ENCODE results near the gene DOCK9.
"Not testable (repeated sequence)": the region's sequence is repeated elsewhere in the genome, so short reads cannot be mapped to it uniquely, and the experiment has no call there.

Gene DOCK9

GRCh38 chr13:98766697-98767096 lies 211.2 kb downstream of the DOCK9 start:
- Histone ChIP-seq H3K4me1 (ENCODE audit: insufficient read depth, low read length) (no peaks in the 10 kb centered on the region), H3K9ac (ENCODE audit: low read depth, low read length) (no peak overlapping the region), H3K9me3 (ENCODE audit: control insufficient read depth, insufficient read depth, low read length) (no peaks in the 10 kb centered on the region), H3K36me3 (ENCODE audit: insufficient read depth, low read length) (no peaks in the 10 kb centered on the region)

- no peaks in the 10 kb centered on the region for H3K9me3 ChIP-seq (ENCODE audit: control insufficient read depth, insufficient read depth, low read length)
- no peaks in the 10 kb centered on the region for H3K4me1 ChIP-seq (ENCODE audit: insufficient read depth, low read length)
- H3K36me3 ChIP-seq (ENCODE audit: insufficient read depth, low read length) = no peaks in the 10 kb centered on the region
- no peak overlapping the region for H3K9ac ChIP-seq (ENCODE audit: low read depth, low read length)
Observed at GRCh38 chr13:98765996-98766519, 211.8 kb downstream of the DOCK9 start.

- no peak overlapping the region for H3K9ac ChIP-seq (ENCODE audit: low read depth, low read length)
- no peaks in the 10 kb centered on the region for H3K36me3 ChIP-seq (ENCODE audit: insufficient read depth, low read length)
- H3K9me3 ChIP-seq (ENCODE audit: control insufficient read depth, insufficient read depth, low read length) = no peaks in the 10 kb centered on the region
- H3K4me1 ChIP-seq (ENCODE audit: insufficient read depth, low read length) = no peaks in the 10 kb centered on the region
Observed at GRCh38 chr13:98761986-98762616, 215.8 kb downstream of the DOCK9 start.

- H3K4me1 ChIP-seq (ENCODE audit: insufficient read depth, low read length) = no peaks in the 10 kb centered on the region
- H3K9ac ChIP-seq (ENCODE audit: low read depth, low read length) = no peak overlapping the region
- H3K9me3 ChIP-seq (ENCODE audit: control insufficient read depth, insufficient read depth, low read length) = no peaks in the 10 kb centered on the region
- H3K36me3 ChIP-seq (ENCODE audit: insufficient read depth, low read length) = no peaks in the 10 kb centered on the region
Observed at GRCh38 chr13:98761126-98761985, 216.5 kb downstream of the DOCK9 start.

GRCh38 chr13:98755729-98756128 lies 222.1 kb downstream of the DOCK9 start:
- H3K9me3 ChIP-seq (ENCODE audit: control insufficient read depth, insufficient read depth, low read length) = no peaks in the 10 kb centered on the region; the same call in 1 of the 2 replicates

GRCh38 chr13:98755116-98755515 lies 222.7 kb downstream of the DOCK9 start:
- H3K9me3 ChIP-seq (ENCODE audit: control insufficient read depth, insufficient read depth, low read length) = no peaks in the 10 kb centered on the region; the same call in 1 of the 2 replicates
- no peak overlapping the region for H3K9ac ChIP-seq (ENCODE audit: low read depth, low read length)
- no peaks in the 10 kb centered on the region for H3K36me3 ChIP-seq (ENCODE audit: insufficient read depth, low read length)
- H3K4me1 ChIP-seq (ENCODE audit: insufficient read depth, low read length) = peaks cover 7% of the 10 kb centered on the region

More at GRCh38 chr13:98755729-98756128, 222.1 kb downstream of the DOCK9 start:
- Histone ChIP-seq H3K9ac (ENCODE audit: low read depth, low read length) (no peak overlapping the region), H3K4me1 (ENCODE audit: insufficient read depth, low read length) (peaks cover 7% of the 10 kb centered on the region), H3K36me3 (ENCODE audit: insufficient read depth, low read length) (no peaks in the 10 kb centered on the region)

- H3K36me3 ChIP-seq (ENCODE audit: insufficient read depth, low read length); H3K9me3 ChIP-seq (ENCODE audit: control insufficient read depth, insufficient read depth, low read length); H3K9ac ChIP-seq (ENCODE audit: low read depth, low read length); H3K4me1 ChIP-seq (ENCODE audit: insufficient read depth, low read length): not testable (repeated sequence)
Observed at GRCh38 chr13:98754468-98754867, 223.4 kb downstream of the DOCK9 start.

- peaks cover 7% of the 10 kb centered on the region for H3K4me1 ChIP-seq (ENCODE audit: insufficient read depth, low read length)
- no peaks in the 10 kb centered on the region; the same call in 1 of the 2 replicates for H3K9me3 ChIP-seq (ENCODE audit: control insufficient read depth, insufficient read depth, low read length)
- H3K36me3 ChIP-seq (ENCODE audit: insufficient read depth, low read length) = no peaks in the 10 kb centered on the region
- H3K9ac ChIP-seq (ENCODE audit: low read depth, low read length) = peak within 1 kb of the TSS; percentile 55
Observed at GRCh38 chr13:98752467-98753290, 225.2 kb downstream of the DOCK9 start, which contains the start of gene SLC15A1. Gene SLC15A1, minus strand, starts transcription at chr13:98752672. Its CDS starts 74 bp downstream, at chr13:98752598.

GRCh38 chr13:98751861-98752466 lies 225.9 kb downstream of the DOCK9 start:
- Histone ChIP-seq H3K4me1 (ENCODE audit: insufficient read depth, low read length) (peaks cover 7% of the 10 kb centered on the region), H3K36me3 (ENCODE audit: insufficient read depth, low read length) (no peaks in the 10 kb centered on the region), H3K9ac (ENCODE audit: low read depth, low read length) (peak overlapping the region; percentile 55), H3K9me3 (ENCODE audit: control insufficient read depth, insufficient read depth, low read length) (no peaks in the 10 kb centered on the region; the same call in 1 of the 2 replicates)

GRCh38 chr13:98751367-98751782 lies 226.5 kb downstream of the DOCK9 start:
- peak overlapping the region; percentile 55; the same call in 1 of the 2 replicates for H3K9ac ChIP-seq (ENCODE audit: low read depth, low read length)
- peaks cover 7% of the 10 kb centered on the region for H3K4me1 ChIP-seq (ENCODE audit: insufficient read depth, low read length)
- no peaks in the 10 kb centered on the region; the same call in 1 of the 2 replicates for H3K9me3 ChIP-seq (ENCODE audit: control insufficient read depth, insufficient read depth, low read length)
- H3K36me3 ChIP-seq (ENCODE audit: insufficient read depth, low read length) = no peaks in the 10 kb centered on the region

- H3K4me1 ChIP-seq (ENCODE audit: insufficient read depth, low read length) = peaks cover 7% of the 10 kb centered on the region
Observed at GRCh38 chr13:98749501-98749900, 228.4 kb downstream of the DOCK9 start.

GRCh38 chr13:98746968-98747367 lies 230.9 kb downstream of the DOCK9 start:
- H3K9me3 ChIP-seq (ENCODE audit: control insufficient read depth, insufficient read depth, low read length) = no peaks in the 10 kb centered on the region
- H3K9ac ChIP-seq (ENCODE audit: low read depth, low read length) = no peak overlapping the region
- no peaks in the 10 kb centered on the region for H3K36me3 ChIP-seq (ENCODE audit: insufficient read depth, low read length)
- peaks cover 7% of the 10 kb centered on the region for H3K4me1 ChIP-seq (ENCODE audit: insufficient read depth, low read length)

More at GRCh38 chr13:98749501-98749900, 228.4 kb downstream of the DOCK9 start:
- Histone ChIP-seq H3K9ac (ENCODE audit: low read depth, low read length) (no peak overlapping the region), H3K36me3 (ENCODE audit: insufficient read depth, low read length) (no peaks in the 10 kb centered on the region), H3K9me3 (ENCODE audit: control insufficient read depth, insufficient read depth, low read length) (no peaks in the 10 kb centered on the region; the same call in 1 of the 2 replicates)

All from ES-I3 (cell line).